ENCODE measurements around the gene PLA2R1.

DNA sequence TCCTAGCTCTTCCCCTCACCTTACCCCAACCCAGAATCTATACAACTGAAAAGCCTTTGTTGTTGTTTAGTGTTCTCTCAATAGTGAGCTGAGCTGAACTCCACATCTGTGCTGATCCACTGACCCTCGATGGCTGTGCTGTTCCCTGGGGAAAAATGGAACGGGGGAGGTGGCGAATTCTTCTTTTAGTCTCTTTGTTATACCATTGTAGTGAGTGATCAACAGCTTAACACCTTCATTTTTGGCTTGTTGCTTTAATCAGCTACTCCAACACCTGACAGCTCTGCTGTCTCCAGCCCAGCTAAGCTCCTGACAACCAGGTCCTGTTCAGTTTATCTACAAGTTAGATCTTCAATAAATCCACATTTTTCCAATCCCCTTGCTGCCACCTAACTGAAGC, 25.7 kb downstream of the PLA2R1 start:
- TF ChIP-seq, protein P1, sequence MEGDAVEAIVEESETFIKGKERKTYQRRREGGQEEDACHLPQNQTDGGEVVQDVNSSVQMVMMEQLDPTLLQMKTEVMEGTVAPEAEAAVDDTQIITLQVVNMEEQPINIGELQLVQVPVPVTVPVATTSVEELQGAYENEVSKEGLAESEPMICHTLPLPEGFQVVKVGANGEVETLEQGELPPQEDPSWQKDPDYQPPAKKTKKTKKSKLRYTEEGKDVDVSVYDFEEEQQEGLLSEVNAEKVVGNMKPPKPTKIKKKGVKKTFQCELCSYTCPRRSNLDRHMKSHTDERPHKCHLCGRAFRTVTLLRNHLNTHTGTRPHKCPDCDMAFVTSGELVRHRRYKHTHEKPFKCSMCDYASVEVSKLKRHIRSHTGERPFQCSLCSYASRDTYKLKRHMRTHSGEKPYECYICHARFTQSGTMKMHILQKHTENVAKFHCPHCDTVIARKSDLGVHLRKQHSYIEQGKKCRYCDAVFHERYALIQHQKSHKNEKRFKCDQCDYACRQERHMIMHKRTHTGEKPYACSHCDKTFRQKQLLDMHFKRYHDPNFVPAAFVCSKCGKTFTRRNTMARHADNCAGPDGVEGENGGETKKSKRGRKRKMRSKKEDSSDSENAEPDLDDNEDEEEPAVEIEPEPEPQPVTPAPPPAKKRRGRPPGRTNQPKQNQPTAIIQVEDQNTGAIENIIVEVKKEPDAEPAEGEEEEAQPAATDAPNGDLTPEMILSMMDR (IDR thresholded peaks at IDR 0.05), result no peak
- TF ChIP-seq POLR2A (IDR thresholded peaks at IDR 0.05) (no peak), POLR2AphosphoS5 (IDR thresholded peaks at IDR 0.05) (no peak)
